ENCODE results near the gene MARK3.
"Not testable (repeated sequence)": the region's sequence is repeated elsewhere in the genome, so short reads cannot be mapped to it uniquely, and the experiment has no call there.

Gene MARK3

DNA sequence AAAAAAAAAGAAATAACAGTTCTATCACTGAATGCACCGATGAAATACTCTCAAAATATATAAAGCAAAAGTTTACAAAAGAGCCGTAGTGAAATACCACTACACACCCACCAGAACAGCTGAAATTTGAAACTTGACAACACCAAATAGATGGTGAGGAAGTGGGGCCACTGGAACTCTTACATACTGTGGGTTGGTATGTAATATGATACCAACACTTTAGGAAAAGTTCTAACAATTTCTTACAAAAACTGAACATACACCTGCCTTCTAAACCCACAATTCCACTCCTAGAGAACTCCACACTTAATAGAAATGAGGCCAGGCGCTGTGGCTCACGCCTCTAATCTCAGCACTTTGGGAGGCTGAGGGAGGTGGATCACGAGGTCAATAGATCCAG, 37.1 kb upstream of the MARK3 start:
- CTCF ChIA-PET: interaction anchor here (1.6 kb wide), 1 partner anchor 42 kb away, joined by 4 read pairs; no protein-coding TSS in a partner anchor
- TF ChIP-seq HDGF (IDR thresholded peaks at IDR 0.05; ENCODE audit: borderline replicate concordance) (no peak), CTBP1 (IDR thresholded peaks at IDR 0.05; ENCODE audit: borderline replicate concordance) (no peak), ZNF384 (IDR thresholded peaks at IDR 0.05) (no peak), TARDBP (IDR thresholded peaks at IDR 0.05) (no peak), SUZ12 (IDR thresholded peaks at IDR 0.05) (no peak), FOXM1 (IDR thresholded peaks at IDR 0.05; ENCODE audit: borderline replicate concordance) (no peak), BHLHE40 (IDR thresholded peaks at IDR 0.05; ENCODE audit: borderline replicate concordance) (no peak), ARNT (IDR thresholded peaks at IDR 0.05) (no peak), SP1 (IDR thresholded peaks at IDR 0.05) (no peak), FOXA1 (IDR thresholded peaks at IDR 0.05) (no peak), L3MBTL2 (conservative IDR thresholded peaks at IDR 0.05) (no peak), ELF4 (IDR thresholded peaks at IDR 0.05) (no peak), FOXK2 (IDR thresholded peaks at IDR 0.05) (no peak), NFRKB (IDR thresholded peaks at IDR 0.05) (no peak)
- POLR2A ChIA-PET: interaction anchor here (1.1 kb wide), 1 partner anchor 14 kb away, joined by 5 read pairs; the partner anchor contains the start of gene EIF5
- no peak for DNase-seq (ENCODE audit: extremely low spot score)

DNA sequence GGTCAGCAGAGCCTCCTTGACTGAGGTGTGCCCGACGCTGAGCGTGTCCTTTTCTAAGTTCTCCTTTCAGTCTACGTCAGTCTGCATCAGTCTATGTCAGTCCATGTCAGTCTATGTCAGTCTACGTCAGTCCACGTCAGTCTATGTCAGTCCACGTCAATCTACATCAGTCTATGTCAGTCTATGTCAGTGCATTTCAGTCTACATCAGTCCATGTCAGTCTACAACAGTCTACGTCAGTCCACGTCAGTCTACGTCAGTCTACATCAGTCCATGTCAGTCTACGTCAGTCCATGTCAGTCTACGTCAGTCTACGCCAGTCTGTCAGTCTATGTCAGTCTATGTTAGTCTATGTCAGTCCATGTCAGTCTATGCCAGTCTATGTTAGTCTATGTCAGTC, 35.2 kb upstream of the MARK3 start:
- DNase-seq (ENCODE audit: extremely low spot score): no peak
- TF ChIP-seq TARDBP (IDR thresholded peaks at IDR 0.05) (no peak), PKNOX1 (IDR thresholded peaks at IDR 0.05) (peak; percentile 58)
- CTCF ChIA-PET: no interaction called here
- POLR2A ChIA-PET: interaction anchor here (0.8 to 0.9 kb wide), 2 partner anchors 13 to 15 kb away, joined by 3 read pairs; no protein-coding TSS in a partner anchor

GRCh38 chr14:103353362-103353761, 31.9 kb upstream of the MARK3 start:
- ChIA-PET CTCF (interaction anchor here (1.9 kb wide), 1 partner anchor 8 kb away, joined by 13 read pairs; no protein-coding TSS in a partner anchor), POLR2A (interaction anchor here (2.0 kb wide), 1 partner anchor 20 kb away, joined by 9 read pairs; the partner anchor contains the start of gene EIF5)
- no peak for DNase-seq (ENCODE audit: extremely low spot score)
- TF ChIP-seq FOXA1 (IDR thresholded peaks at IDR 0.05): no peak
- TF ChIP-seq FOXK2 (IDR thresholded peaks at IDR 0.05): no peak
- no peak for TF ChIP-seq BHLHE40 (IDR thresholded peaks at IDR 0.05; ENCODE audit: borderline replicate concordance)
- no peak for TF ChIP-seq CTBP1 (IDR thresholded peaks at IDR 0.05; ENCODE audit: borderline replicate concordance)
- TF ChIP-seq FOXM1 (IDR thresholded peaks at IDR 0.05; ENCODE audit: borderline replicate concordance): no peak
- TF ChIP-seq PKNOX1 (IDR thresholded peaks at IDR 0.05): no peak
- TF ChIP-seq ARNT (IDR thresholded peaks at IDR 0.05): no peak
- TF ChIP-seq NFRKB (IDR thresholded peaks at IDR 0.05): no peak
- TF ChIP-seq ZNF384 (IDR thresholded peaks at IDR 0.05): no peak
- TF ChIP-seq TARDBP (IDR thresholded peaks at IDR 0.05): no peak
- no peak for TF ChIP-seq ELF4 (IDR thresholded peaks at IDR 0.05)
- TF ChIP-seq LEF1 (IDR thresholded peaks at IDR 0.05; ENCODE audit: borderline replicate concordance): no peak
- no peak for TF ChIP-seq SUZ12 (IDR thresholded peaks at IDR 0.05)
- no peak for TF ChIP-seq SP1 (IDR thresholded peaks at IDR 0.05)
- TF ChIP-seq HDGF (IDR thresholded peaks at IDR 0.05; ENCODE audit: borderline replicate concordance): no peak
- no peak for TF ChIP-seq L3MBTL2 (conservative IDR thresholded peaks at IDR 0.05)

DNA sequence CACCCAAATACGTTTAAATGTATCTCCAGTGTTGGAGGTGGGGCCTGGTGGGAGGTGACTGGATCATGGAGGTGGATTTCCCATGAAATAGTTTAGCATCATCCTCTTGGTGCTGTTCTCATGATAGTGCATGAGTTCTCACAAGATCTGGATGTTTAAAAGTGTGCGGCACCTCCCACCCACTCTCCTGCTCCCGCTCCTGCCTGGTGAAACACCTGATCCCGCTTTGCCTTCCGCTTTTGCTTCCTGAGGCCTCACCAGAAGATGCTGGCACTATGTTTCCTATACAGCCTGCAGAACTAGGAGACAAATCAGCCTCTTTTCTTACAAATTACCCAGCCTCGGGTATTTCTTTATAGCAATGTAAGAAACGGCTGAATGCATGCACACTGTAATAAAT, 31.1 kb upstream of the MARK3 start:
- ChIA-PET CTCF (interaction anchor here (0.7 to 1.9 kb wide), 5 partner anchors 9 to 42 kb away, joined by 3 to 13 read pairs (median 4); no protein-coding TSS in a partner anchor), POLR2A (interaction anchor here (0.6 to 1.4 kb wide), 4 partner anchors 19 to 32 kb away, joined by 3 to 5 read pairs (median 4); partner anchors contain the start of gene EIF5)
- DNase-seq (ENCODE audit: extremely low spot score): no peak
- no peak for TF ChIP-seq HDGF (IDR thresholded peaks at IDR 0.05; ENCODE audit: borderline replicate concordance)
- no peak for TF ChIP-seq LEF1 (IDR thresholded peaks at IDR 0.05; ENCODE audit: borderline replicate concordance)
- no peak for TF ChIP-seq ELF4 (IDR thresholded peaks at IDR 0.05)
- no peak for TF ChIP-seq CTBP1 (IDR thresholded peaks at IDR 0.05; ENCODE audit: borderline replicate concordance)
- TF ChIP-seq L3MBTL2 (conservative IDR thresholded peaks at IDR 0.05): no peak

DNA sequence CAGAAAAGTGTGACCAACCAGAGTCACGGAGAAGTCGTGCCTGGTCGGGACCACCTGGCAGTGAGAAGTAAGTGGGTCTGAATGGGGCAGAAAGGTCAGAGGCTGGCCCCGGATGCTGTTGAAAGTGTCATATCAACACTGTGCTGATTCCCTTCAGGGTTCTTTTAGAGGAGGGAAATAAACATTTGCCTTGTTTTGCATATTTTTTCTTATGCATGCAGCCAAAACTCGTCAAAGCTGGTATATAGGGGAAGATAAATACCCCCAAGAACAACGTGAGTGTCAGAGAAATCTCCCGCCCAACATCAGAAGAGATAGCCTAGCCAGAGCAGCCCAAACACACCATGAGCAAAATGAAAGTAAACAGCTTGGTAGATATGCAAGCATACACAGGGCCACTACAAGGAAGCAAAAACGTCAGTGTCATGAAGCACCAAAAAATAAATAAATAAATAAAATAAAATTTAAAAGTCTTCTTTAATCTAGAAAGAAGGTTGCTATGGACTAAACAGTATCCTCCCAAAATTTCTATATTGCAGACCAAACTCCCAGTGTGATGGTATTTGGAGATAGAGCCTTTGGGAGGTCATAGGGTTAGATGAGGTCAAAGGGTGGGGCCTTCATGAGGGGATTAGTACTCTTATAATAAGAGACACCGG, 29.1 kb upstream of the MARK3 start:
- TF ChIP-seq SP1 (IDR thresholded peaks at IDR 0.05) (no peak), ELF4 (IDR thresholded peaks at IDR 0.05) (no peak), BHLHE40 (IDR thresholded peaks at IDR 0.05; ENCODE audit: borderline replicate concordance) (no peak), ARNT (IDR thresholded peaks at IDR 0.05) (no peak), FOXA1 (IDR thresholded peaks at IDR 0.05) (no peak), SUZ12 (IDR thresholded peaks at IDR 0.05) (no peak), FOXM1 (IDR thresholded peaks at IDR 0.05; ENCODE audit: borderline replicate concordance) (no peak), LEF1 (IDR thresholded peaks at IDR 0.05; ENCODE audit: borderline replicate concordance) (no peak), ZNF384 (IDR thresholded peaks at IDR 0.05) (no peak)
- DNase-seq (ENCODE audit: extremely low spot score): no peak
- POLR2A ChIA-PET: interaction anchor here (1.8 kb wide), 1 partner anchor 13 kb away, joined by 6 read pairs; no protein-coding TSS in a partner anchor
- CTCF ChIA-PET: no interaction called here

DNA sequence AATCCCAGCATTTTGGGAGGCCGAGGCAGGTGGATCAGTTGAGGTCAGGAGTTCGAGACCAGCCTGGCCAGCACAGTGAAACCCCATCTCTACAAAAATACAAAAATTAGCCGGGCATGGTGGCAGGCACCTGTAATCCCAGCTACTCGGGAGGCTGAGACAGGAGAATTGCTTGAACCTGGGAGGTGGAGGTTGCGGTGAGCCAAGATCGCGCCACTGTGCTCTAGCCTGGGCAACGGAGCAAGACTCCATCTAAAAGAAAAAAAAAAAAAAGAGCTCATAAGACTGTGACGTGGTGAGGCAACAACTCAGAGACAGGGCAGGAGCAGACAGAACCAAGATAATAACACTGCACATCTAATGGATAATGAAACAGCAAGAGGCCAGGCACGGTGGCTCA, 27.7 kb upstream of the MARK3 start:
- not testable (repeated sequence) for DNase-seq (ENCODE audit: extremely low spot score)
- ChIA-PET POLR2A (interaction anchor here (1.5 to 1.8 kb wide), 3 partner anchors 14 to 25 kb away, joined by 3 to 12 read pairs (median 6); partner anchors contain the start of gene EIF5), CTCF (interaction anchor here (0.9 kb wide), 1 partner anchor 10 kb away, joined by 4 read pairs; no protein-coding TSS in a partner anchor)

- CTCF ChIA-PET: no interaction called here
- POLR2A ChIA-PET: no interaction called here
- no peak for DNase-seq (ENCODE audit: extremely low spot score)
Measured at GRCh38 chr14:103360548-103360947, 24.7 kb upstream of the MARK3 start.

More at GRCh38 chr14:103360548-103360947, 24.7 kb upstream of the MARK3 start:
- TF ChIP-seq BHLHE40 (IDR thresholded peaks at IDR 0.05; ENCODE audit: borderline replicate concordance) (no peak), FOXK2 (IDR thresholded peaks at IDR 0.05) (no peak), SUZ12 (IDR thresholded peaks at IDR 0.05) (no peak)

Data from HEK293T (cell line).